ENCODE data around the gene SHH.
"Not testable (repeated sequence)": the region's sequence is repeated elsewhere in the genome, so short reads cannot be mapped to it uniquely, and the experiment has no call there.

The SHH gene

GRCh38 chr7:155842496-155843265, 30.4 kb upstream of the SHH start:
- no peak for DNase-seq (ENCODE audit: low read depth)

GRCh38 chr7:155840909-155841308, 28.6 kb upstream of the SHH start:
- DNase-seq (ENCODE audit: low read depth) = no peak

- no peak for DNase-seq (ENCODE audit: low read depth)
These were observed 28.1 kb upstream of the SHH start for GRCh38 chr7:155840262-155840885.

- no peak for DNase-seq (ENCODE audit: low read depth)
These were observed 27.2 kb upstream of the SHH start for GRCh38 chr7:155839461-155839860.

- DNase-seq (ENCODE audit: low read depth) = not testable (repeated sequence)
These were observed 26.0 kb upstream of the SHH start for GRCh38 chr7:155838312-155838711.

- no peak for DNase-seq (ENCODE audit: low read depth)
These were observed 24.8 kb upstream of the SHH start for GRCh38 chr7:155837126-155837479.

- no peak for DNase-seq (ENCODE audit: low read depth)
These were observed 24.2 kb upstream of the SHH start for GRCh38 chr7:155836216-155837125.

GRCh38 chr7:155835446-155836215, 23.4 kb upstream of the SHH start:
- no peak for DNase-seq (ENCODE audit: low read depth)

GRCh38 chr7:155834486-155835048, 22.3 kb upstream of the SHH start:
- DNase-seq (ENCODE audit: low read depth) = no peak

- no peak for DNase-seq (ENCODE audit: low read depth)
These were observed 21.4 kb upstream of the SHH start for GRCh38 chr7:155833651-155834050.

GRCh38 chr7:155832581-155832981, 20.3 kb upstream of the SHH start:
- DNase-seq (ENCODE audit: low read depth) = no peak

- no peak for DNase-seq (ENCODE audit: low read depth)
These were observed 19.7 kb upstream of the SHH start for GRCh38 chr7:155831807-155832524.

GRCh38 chr7:155830961-155831806, 18.9 kb upstream of the SHH start:
- DNase-seq (ENCODE audit: low read depth) = no peak

GRCh38 chr7:155829796-155830470, 17.7 kb upstream of the SHH start:
- no peak for DNase-seq (ENCODE audit: low read depth)

- no peak for DNase-seq (ENCODE audit: low read depth)
These were observed 13.1 kb upstream of the SHH start for GRCh38 chr7:155825336-155825735.

GRCh38 chr7:155824227-155824886, 12.1 kb upstream of the SHH start:
- no peak for DNase-seq (ENCODE audit: low read depth)

GRCh38 chr7:155821851-155822250, 9.6 kb upstream of the SHH start:
- no peak for DNase-seq (ENCODE audit: low read depth)

GRCh38 chr7:155820788-155821187, 8.5 kb upstream of the SHH start:
- no peak for DNase-seq (ENCODE audit: low read depth)

GRCh38 chr7:155820246-155820645, 8.0 kb upstream of the SHH start:
- no peak for DNase-seq (ENCODE audit: low read depth)
